Nephron progenitor cell (in vitro differentiated cells): ENCODE data around the gene CDKL1.
"Not testable (repeated sequence)": the region's sequence is repeated elsewhere in the genome, so short reads cannot be mapped to it uniquely, and the experiment has no call there.

Experiments used
- DNase-seq: peaks from one replicate; pipeline ENCODE4 v3.0.0; 2021
- H3K27ac Mint-ChIP-seq: 2 replicates; pipeline ENCODE4 v1.8.0; 2021; ENCODE audit warnings: mild to moderate bottlenecking, moderate library complexity, mixed read lengths
- H3K27me3 Mint-ChIP-seq: 2 replicates; pipeline ENCODE4 v1.8.0; 2021; ENCODE audit warnings: mild to moderate bottlenecking, low read depth, mixed read lengths; ENCODE audit not compliant: poor library complexity
- H3K36me3 Mint-ChIP-seq: 2 replicates; pipeline ENCODE4 v1.8.0; 2021; ENCODE audit warnings: low read depth, mixed read lengths
- H3K4me1 Mint-ChIP-seq: 2 replicates; pipeline ENCODE4 v1.8.0; 2021; ENCODE audit warnings: mixed read lengths
- H3K4me3 Mint-ChIP-seq: 2 replicates; pipeline ENCODE4 v1.8.0; 2021; ENCODE audit warnings: mild to moderate bottlenecking, moderate library complexity, mixed read lengths
- H3K9me3 Mint-ChIP-seq: 2 replicates; pipeline ENCODE4 v1.8.0; 2021; ENCODE audit warnings: mild to moderate bottlenecking, moderate library complexity, mixed read lengths
- CTCF ChIP-seq: fragments of 200-600 bp; sonication (generic); IDR thresholded peaks from 2 replicates; pipeline ENCODE4 v1.5.0; 2021; ENCODE audit warnings: antibody characterized with exemption

CDKL1 gene

GRCh38 chr14:50359631-50360030, 37.0 kb downstream of the CDKL1 start:
- TF ChIP-seq CTCF: no peak
- peaks cover 44% of the 10 kb centered on the region for H3K4me1 Mint-ChIP-seq
- H3K36me3 Mint-ChIP-seq: no peaks in the 10 kb centered on the region
- H3K4me3 Mint-ChIP-seq: no peak overlapping the region
- H3K27ac Mint-ChIP-seq: no peak overlapping the region
- H3K27me3 Mint-ChIP-seq: peaks cover 8% of the 10 kb centered on the region
- DNase-seq: no peak
- H3K9me3 Mint-ChIP-seq: no peaks in the 10 kb centered on the region

GRCh38 chr14:50357753-50358395, 38.8 kb downstream of the CDKL1 start:
- Mint-ChIP-seq H3K27ac (peak overlapping the region; percentile 68), H3K4me1 (peaks cover 40% of the 10 kb centered on the region), H3K9me3 (no peaks in the 10 kb centered on the region), H3K4me3 (no peak overlapping the region), H3K27me3 (peaks cover 8% of the 10 kb centered on the region), H3K36me3 (no peaks in the 10 kb centered on the region)
- TF ChIP-seq CTCF: no peak
- DNase-seq: peak; percentile 18

- Mint-ChIP-seq H3K27ac (peak overlapping the region; percentile 68), H3K4me1 (peaks cover 45% of the 10 kb centered on the region)
Measured at GRCh38 chr14:50357124-50357523, 39.6 kb downstream of the CDKL1 start.

GRCh38 chr14:50356283-50356682, 40.4 kb downstream of the CDKL1 start:
- H3K36me3 Mint-ChIP-seq, H3K27ac Mint-ChIP-seq, H3K9me3 Mint-ChIP-seq, H3K4me3 Mint-ChIP-seq, DNase-seq, H3K27me3 Mint-ChIP-seq: not testable (repeated sequence)
- peaks cover 54% of the 10 kb centered on the region for H3K4me1 Mint-ChIP-seq

More at GRCh38 chr14:50357124-50357523, 39.6 kb downstream of the CDKL1 start:
- TF ChIP-seq CTCF: no peak
- Mint-ChIP-seq H3K27me3 (peaks cover 8% of the 10 kb centered on the region), H3K36me3 (no peaks in the 10 kb centered on the region), H3K9me3 (no peaks in the 10 kb centered on the region), H3K4me3 (no peak overlapping the region)
- no peak for DNase-seq

- no peak for DNase-seq
- Mint-ChIP-seq H3K27me3 (peaks cover 9% of the 10 kb centered on the region), H3K36me3 (no peaks in the 10 kb centered on the region), H3K27ac (no peak overlapping the region), H3K4me1 (peaks cover 58% of the 10 kb centered on the region), H3K9me3 (no peaks in the 10 kb centered on the region), H3K4me3 (no peak overlapping the region)
- no peak for TF ChIP-seq CTCF
Measured at GRCh38 chr14:50355692-50356091, 41.0 kb downstream of the CDKL1 start.

GRCh38 chr14:50354527-50354926, 42.2 kb downstream of the CDKL1 start:
- DNase-seq: no peak
- H3K27me3 Mint-ChIP-seq: peaks cover 6% of the 10 kb centered on the region
- no peak for TF ChIP-seq CTCF
- H3K36me3 Mint-ChIP-seq: no peaks in the 10 kb centered on the region
- H3K4me3 Mint-ChIP-seq: no peak overlapping the region
- H3K9me3 Mint-ChIP-seq: no peaks in the 10 kb centered on the region
- H3K4me1 Mint-ChIP-seq: peaks cover 52% of the 10 kb centered on the region
- H3K27ac Mint-ChIP-seq: no peak overlapping the region
